Stomach (tissue), 9 donors: ENCODE results near the gene DNAJB7. TPM values are rescaled to one million over a fixed set of nuclear protein-coding genes. Genes with fewer than 3 reads are reported as not detected.

Source experiments
- DNase-seq, 2 donors: peaks; one replicate each; pipeline versions ENCODE4 v3.0.0 to v3.0.0-alpha.2; 2013 to 2019
- H3K27ac ChIP-seq, 5 donors: fragments of 200-600 bp in 4 of 5; sonication (generic) in 4 of 5; one replicate each; pipeline ENCODE4 v1.5.1; 2013 to 2019; ENCODE audit warnings: mild to moderate bottlenecking in 1 of 5, moderate library complexity in 1 of 5
- H3K27me3 ChIP-seq, 3 donors: fragments of 200-600 bp; sonication (generic); one replicate each; pipeline ENCODE4 v1.5.1; 2017 to 2019; ENCODE audit warnings: mixed run types in 1 of 3
- H3K36me3 ChIP-seq, 4 donors: fragments of 200-600 bp; sonication (generic); 1 replicate in 3 of 4; 2 replicates in 1 of 4; pipeline ENCODE4 v1.5.1; 2016 to 2019
- H3K4me1 ChIP-seq, 4 donors: fragments of 200-600 bp; sonication (generic); one replicate each; pipeline ENCODE4 v1.5.1; 2016 to 2019
- H3K4me3 ChIP-seq, 4 donors: fragments of 200-600 bp; sonication (generic) in 3 of 4; one replicate each; pipeline ENCODE4 v1.5.1; 2016 to 2019; ENCODE audit warnings: mild to moderate bottlenecking in 1 of 4
- H3K9me3 ChIP-seq, 4 donors: fragments of 200-600 bp; sonication (generic); one replicate each; pipeline ENCODE4 v1.5.1; 2016 to 2019
- CTCF ChIP-seq, 7 experiments: fragments of 450-650 bp in 4 of 7; fragments of 200-600 bp in 3 of 7; sonication (generic) in 3 of 7; IDR thresholded peaks; one replicate each; pipeline ENCODE4 v1.5.1; 2016 to 2019; ENCODE audit warnings: antibody characterized with exemption in 7 of 7, control low read depth in 2 of 7, mild to moderate bottlenecking in 1 of 7
- EP300 ChIP-seq: sonication (generic); formaldehyde crosslinking; IDR thresholded peaks from one replicate; pipeline ENCODE4 v1.6.1; 2017; ENCODE audit warnings: antibody characterized with exemption
- POLR2A ChIP-seq, 4 donors: fragments of 450-650 bp; IDR thresholded peaks; one replicate each; pipeline ENCODE4 v1.6.1; 2016; ENCODE audit warnings: antibody characterized with exemption in 4 of 4, control low read depth in 2 of 4, mild to moderate bottlenecking in 1 of 4, moderate library complexity in 1 of 4
- POLR2AphosphoS5 ChIP-seq, 3 donors: sonication (generic); formaldehyde crosslinking; IDR thresholded peaks; one replicate each; pipeline ENCODE4 v1.6.1; 2016; ENCODE audit warnings: antibody characterized with exemption in 3 of 3
- WGBS, 5 donors: extraction: QIAGEN DNeasy Blood & Tissue Kit in 3 of 5; methylation state at CpG; one replicate each; pipeline versions ENCODE4 v1.1.5 to v1.1.7; 2013 to 2018; 5-methylcytosine and 5-hydroxymethylcytosine counted together
- intact Hi-C: fragments of 100-400 bp; cut with DNase I; formaldehyde crosslinking; loops from one replicate; pipeline ENCODE4 v1.15.1; 2023; ENCODE audit warnings: low total_unique reads
- polyA plus RNA-seq, 3 donors: library from polyadenylated mRNA; stranded (reverse); fragments of 200-250 nt; gene quantifications; one replicate each; pipeline ENCODE4 v1.2.3, GENCODE V29; 2013
- total RNA-seq, 5 donors: library from RNA; depleted of rRNA; stranded (reverse); fragments of >200 nt; gene quantifications; one replicate each; pipeline versions ENCODE4 v1.1.0 to v1.2.3, GENCODE V29; 2014 to 2016
- donor health status: healthy with polysubstance abuse.
- donor health status: Bipolar disorder and iron deficiency.
- donor health status: healthy.

DNAJB7 gene
- total and polyA plus RNA-seq, 8 donors = not detected

GRCh38 chr22:40862537-40862936 lies 624 bp upstream of the DNAJB7 start:
- no peak for DNase-seq
- Histone ChIP-seq H3K36me3 (peaks cover 0 to 23% (median 20%) of the 10 kb centered on the region in 4 donors), H3K4me1 (peaks cover 11 to 32% (median 21%) of the 10 kb centered on the region in 4 donors), H3K4me3 (no peak overlapping the region), H3K9me3 (no peaks in the 10 kb centered on the region), H3K27me3 (no peaks in the 10 kb centered on the region), H3K27ac (no peak overlapping the region)
- WGBS, 5 donors = 38 to 68% (median 59%) methylated on average over 2 of the region's 2 CpGs
- intact Hi-C loops = no loop called here
- no peak for TF ChIP-seq EP300
- TF ChIP-seq CTCF (IDR thresholded peaks at IDR 0.05) = no peak

- H3K4me1 ChIP-seq = peaks cover 36 to 58% (median 47%) of the 10 kb centered on the region in 4 donors
- 3% methylated on average over 13 to 18 of the region's 18 CpGs for WGBS, 5 donors
- peak overlapping the region; percentile 96 to 98 (median 98) for H3K27ac ChIP-seq
- H3K9me3 ChIP-seq = no peaks in the 10 kb centered on the region
- DNase-seq = no peak
- peak overlapping the region; percentile 87 to 97 (median 94) for H3K4me3 ChIP-seq
- intact Hi-C loops = no loop called here
- TF ChIP-seq POLR2AphosphoS5 (IDR thresholded peaks at IDR 0.05) = no peak
- TF ChIP-seq POLR2A (IDR thresholded peaks at IDR 0.05) = no peak
- TF ChIP-seq CTCF (IDR thresholded peaks at IDR 0.05) = no peak
- TF ChIP-seq EP300 = no peak
- peaks cover 0 to 22% (median 20%) of the 10 kb centered on the region in 4 donors for H3K36me3 ChIP-seq
- H3K27me3 ChIP-seq = no peaks in the 10 kb centered on the region
These were observed 4.5 kb downstream of the DNAJB7 start for GRCh38 chr22:40857309-40857855.

GRCh38 chr22:40856513-40857308 lies 5.2 kb downstream of the DNAJB7 start, which contains the start of the genes ST13 and XPNPEP3:
ST13 (minus strand) TSS chr22:40856639; CDS start chr22:40856540, 99 bp downstream.
XPNPEP3 (plus strand) TSS chr22:40857148; CDS start chr22:40857182, 34 bp downstream.
- H3K4me1 ChIP-seq = peaks cover 36 to 63% (median 52%) of the 10 kb centered on the region in 4 donors
- H3K27me3 ChIP-seq = no peaks in the 10 kb centered on the region
- intact Hi-C loops = no loop called here
- H3K27ac ChIP-seq = peak within 1 kb of the TSS; percentile 96 to 98 (median 98)
- WGBS, 5 donors = 0 to 1% (median 0%) methylated on average over 29 to 63 of the region's 63 CpGs
- H3K4me3 ChIP-seq = peak within 1 kb of the TSS; percentile 87 to 97 (median 94)
- DNase-seq = peak; percentile 97 to 99
- H3K36me3 ChIP-seq = peaks cover 0 to 15% (median 13%) of the 10 kb centered on the region in 4 donors
- TF ChIP-seq POLR2A (IDR thresholded peaks at IDR 0.05) (peak in 1 of 4 donors; percentile 30), POLR2AphosphoS5 (IDR thresholded peaks at IDR 0.05) (peak; percentile 71 to 90 (median 74)), EP300 (no peak), CTCF (IDR thresholded peaks at IDR 0.05) (peak in 1 of 7 experiments; percentile 12)
- H3K9me3 ChIP-seq = no peaks in the 10 kb centered on the region

- intact Hi-C loops = no loop called here
- H3K4me1 ChIP-seq = peaks cover 36 to 69% (median 55%) of the 10 kb centered on the region in 4 donors
- no peaks in the 10 kb centered on the region for H3K27me3 ChIP-seq
- no peak for TF ChIP-seq CTCF (IDR thresholded peaks at IDR 0.05)
- no peak for TF ChIP-seq POLR2AphosphoS5 (IDR thresholded peaks at IDR 0.05)
- TF ChIP-seq POLR2A (IDR thresholded peaks at IDR 0.05) = no peak
- TF ChIP-seq EP300 = no peak
- 0 to 1% (median 1%) methylated on average over 24 to 29 of the region's 29 CpGs for WGBS, 5 donors
- H3K27ac ChIP-seq = peak overlapping the region; percentile 96 to 98 (median 98)
- H3K36me3 ChIP-seq = peaks cover 0 to 9% (median 7%) of the 10 kb centered on the region in 4 donors
- H3K9me3 ChIP-seq = no peaks in the 10 kb centered on the region
- DNase-seq = peak; percentile 28 to 62
- peak overlapping the region; percentile 87 to 97 (median 94) for H3K4me3 ChIP-seq
These were observed 5.9 kb downstream of the DNAJB7 start for GRCh38 chr22:40855979-40856512.
